ENCODE measurements around the gene HIBCH.
"Not testable (repeated sequence)": the region's sequence is repeated elsewhere in the genome, so short reads cannot be mapped to it uniquely, and the experiment has no call there.

The HIBCH gene

DNA sequence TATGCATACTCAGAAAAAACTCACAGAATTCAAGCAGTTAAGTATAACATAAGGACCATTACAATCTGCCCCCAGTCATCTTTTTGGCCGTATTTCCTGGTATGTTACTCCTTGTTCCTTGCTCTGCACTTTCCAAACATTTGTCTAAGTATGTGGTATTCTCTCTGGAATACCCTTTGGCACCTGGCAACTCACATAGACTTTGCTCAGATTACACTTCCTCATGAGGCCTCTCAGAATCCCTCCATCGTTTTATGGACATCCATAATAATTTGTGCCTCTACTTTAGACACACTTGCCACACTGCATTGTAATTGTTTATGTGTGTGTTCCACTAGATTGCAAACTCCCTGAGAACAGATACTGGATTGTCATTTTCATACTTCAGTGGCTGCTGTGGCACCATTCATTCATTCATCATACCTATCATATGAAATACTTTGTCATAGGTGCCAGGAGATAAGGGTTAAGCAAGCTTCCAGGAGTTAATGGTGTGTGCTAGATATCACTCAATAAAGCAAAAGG is 84.0 kb downstream of the HIBCH start:
- no peak for DNase-seq (ENCODE audit: low spot score)

DNA sequence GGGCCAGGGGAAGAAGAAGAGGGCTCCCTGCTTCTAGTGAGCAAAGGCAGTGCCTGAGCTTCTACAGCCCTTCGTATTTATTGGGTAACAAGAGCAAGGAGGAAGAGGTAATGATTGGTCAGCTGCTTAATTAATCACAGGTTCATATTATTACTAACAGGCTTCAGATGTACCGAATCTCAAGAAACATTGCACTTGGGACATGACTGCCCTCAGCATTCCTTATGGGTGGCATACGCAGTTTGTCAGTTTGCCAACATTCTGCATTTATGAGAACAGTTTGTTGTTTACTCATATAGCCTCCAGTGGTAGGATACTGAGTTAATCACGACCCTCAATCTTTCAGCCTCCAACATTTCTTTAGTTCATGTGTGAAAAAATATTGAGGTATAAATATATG is 84.5 kb downstream of the HIBCH start:
- no peak for DNase-seq (ENCODE audit: low spot score)

DNA sequence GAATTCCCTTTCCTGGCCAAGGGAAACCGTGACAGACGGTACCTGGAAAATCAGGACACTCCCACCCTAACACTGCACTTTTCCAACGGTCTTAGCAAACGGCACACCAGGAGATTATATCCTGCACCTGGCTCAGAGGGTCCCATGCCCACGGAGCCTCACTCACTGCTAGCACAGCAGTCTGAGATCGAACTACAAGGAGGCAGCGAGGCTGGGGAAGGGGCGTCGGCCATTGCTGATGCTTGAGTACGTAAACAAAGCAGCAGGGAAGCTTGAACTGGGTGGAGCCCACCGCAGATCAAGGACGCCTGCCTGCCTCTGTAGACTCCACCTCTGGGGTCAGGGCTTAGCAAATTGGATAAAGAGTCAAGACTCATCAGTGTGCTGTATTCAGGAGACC is 95.6 kb downstream of the HIBCH start:
- not testable (repeated sequence) for DNase-seq (ENCODE audit: low spot score)

DNA sequence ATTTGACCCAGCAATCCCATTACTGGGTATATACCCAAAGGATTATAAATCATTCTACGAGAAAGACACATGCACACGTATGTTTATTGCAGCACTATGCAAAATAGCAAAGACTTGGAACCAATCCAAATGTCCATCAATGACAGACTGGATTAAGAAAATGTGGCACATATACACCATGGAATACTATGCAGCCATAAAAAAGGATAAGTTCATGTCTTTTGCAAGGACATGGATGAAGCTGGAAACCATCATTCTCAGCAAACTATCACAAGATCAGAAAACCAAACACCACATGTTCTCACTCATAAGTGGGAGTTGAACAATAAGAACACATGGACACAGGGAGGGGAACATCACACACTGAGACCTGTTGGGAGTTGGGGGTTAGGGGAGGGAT is 96.9 kb downstream of the HIBCH start:
- DNase-seq (ENCODE audit: low spot score), result not testable (repeated sequence)

DNA sequence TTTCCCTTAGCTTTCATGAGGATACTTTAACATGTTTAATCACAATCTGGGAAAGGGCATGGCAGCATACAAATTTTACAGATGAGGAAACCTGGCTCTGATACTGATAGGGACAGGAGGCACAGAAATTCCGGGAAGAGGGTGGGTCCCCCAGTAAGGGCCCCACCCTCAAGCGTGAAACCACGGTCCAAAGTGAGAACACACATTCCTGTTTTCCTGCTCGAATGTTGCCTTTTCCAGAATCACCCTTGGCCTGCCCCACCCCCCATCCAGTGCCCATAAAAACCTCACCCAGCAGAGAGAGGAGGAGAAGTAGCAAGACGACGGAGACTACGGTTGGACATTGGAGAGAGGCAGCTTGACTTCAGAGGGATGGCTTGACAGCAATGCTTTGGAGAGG is 98.2 kb downstream of the HIBCH start:
- DNase-seq (ENCODE audit: low spot score), result no peak

DNA sequence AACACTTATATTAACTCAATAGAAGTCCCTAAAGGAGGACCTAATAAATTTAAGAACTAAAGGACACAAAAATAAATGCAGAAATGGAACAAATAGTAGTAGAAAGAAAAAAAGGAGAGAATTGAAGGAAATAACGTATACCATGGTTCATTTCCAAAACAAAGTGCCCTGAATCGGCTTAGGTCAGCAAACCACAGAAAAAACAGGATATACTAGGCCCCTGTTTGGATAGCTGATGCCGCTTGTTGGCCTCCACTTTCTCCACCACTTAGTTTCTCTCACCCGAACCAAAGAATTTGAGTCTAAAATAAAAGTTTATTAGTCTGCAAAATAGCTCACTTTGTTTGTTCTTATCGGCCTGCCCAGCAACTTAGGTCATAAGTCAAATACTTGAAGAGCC is 100.4 kb downstream of the HIBCH start:
- DNase-seq (ENCODE audit: low spot score), result no peak

DNA sequence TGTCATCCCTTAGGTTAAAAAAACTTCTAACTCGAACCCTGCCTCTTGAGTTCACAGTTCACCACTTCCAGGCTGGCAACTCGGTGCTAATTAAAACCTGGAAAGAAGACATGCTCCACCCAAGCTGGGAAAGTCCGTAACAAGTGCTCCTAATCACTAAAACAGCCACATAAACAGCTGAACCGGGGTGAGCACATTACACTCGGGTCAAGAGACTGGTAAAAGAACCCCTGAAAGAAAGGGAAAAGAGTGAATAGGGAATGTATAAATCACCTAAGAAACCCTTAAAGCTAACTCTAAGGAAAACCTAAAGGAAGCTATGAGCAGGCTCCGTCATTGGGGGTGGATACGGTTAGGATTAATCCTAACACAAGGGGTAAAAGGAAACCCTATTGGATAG is 102.0 kb downstream of the HIBCH start:
- no peak for DNase-seq (ENCODE audit: low spot score)

DNA sequence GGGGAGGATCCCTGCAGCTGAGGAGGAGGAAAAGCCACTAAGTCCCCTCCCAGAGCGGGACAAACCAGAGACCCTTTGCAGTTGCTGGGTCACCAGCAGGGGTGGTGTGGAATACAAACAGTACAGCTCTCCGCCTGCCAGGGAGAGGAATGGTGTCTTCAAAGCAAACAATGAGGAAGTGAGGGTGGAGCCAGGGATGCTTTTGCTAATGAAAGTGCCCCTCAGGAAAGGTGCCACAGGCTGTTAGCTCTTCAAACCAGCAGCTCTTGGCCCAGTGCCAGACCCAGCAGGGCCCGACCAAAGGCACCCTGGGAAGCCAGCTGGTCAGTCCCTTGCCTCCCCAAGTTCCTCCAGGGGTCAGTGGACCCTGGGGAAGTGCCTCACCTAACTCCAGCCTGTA is 102.8 kb downstream of the HIBCH start:
- DNase-seq (ENCODE audit: low spot score), result peak; percentile 59

DNA sequence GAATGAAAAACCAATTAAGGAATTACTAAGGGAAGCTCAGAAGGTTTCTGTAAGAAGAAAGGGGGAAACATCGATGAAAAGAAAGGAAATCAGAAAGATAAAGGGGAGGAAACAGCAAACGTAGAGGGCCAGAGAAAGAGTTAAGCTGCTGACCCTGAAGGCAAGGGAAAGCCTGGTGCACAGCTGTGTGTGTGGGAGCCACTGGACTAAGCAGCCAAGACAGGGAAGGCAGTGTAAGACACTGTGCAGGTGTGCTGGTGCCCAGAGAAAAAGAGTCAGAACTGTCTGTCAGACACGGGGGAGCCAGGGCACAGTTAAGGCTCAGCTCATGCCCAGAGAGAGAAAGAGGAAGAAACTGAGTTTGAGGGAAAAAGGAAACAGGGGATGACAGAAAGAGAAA is 104.0 kb downstream of the HIBCH start:
- no peak for DNase-seq (ENCODE audit: low spot score)

DNA sequence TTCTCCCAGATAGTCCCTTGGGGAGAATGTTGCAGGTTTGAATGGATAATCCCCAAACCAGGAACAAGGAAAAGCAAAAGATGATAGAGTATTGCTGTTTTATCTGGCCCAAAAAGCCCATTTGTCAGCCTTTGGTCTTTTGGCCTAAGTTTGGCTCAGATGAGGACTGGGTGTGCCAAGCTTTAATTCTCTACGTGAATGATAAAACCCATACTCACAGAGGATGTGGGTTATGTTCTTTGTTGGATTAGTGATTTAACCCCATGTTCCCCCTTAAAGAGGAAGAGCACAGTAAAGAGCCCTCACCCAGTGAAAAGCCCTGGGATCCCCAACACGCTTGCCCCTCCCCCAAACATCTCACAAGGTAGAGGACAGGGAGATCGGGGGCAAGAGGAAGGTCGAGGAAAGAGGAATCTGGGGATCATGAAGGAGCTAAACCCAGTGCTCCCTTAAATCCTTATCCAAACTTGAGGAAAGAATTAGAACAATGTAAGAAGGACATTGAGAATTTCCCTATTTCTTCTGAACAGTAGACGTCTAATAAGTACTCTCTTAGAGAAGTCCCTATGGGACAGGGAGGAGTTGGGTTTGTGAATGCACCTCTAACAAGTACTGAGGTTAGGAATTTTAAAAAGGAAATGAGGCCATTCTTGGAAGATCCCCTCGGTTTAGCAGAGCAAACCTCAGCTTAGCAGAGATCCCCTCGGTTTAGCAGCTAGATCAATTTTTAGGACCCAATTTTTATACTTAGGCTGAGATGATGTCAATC is 105.0 kb downstream of the HIBCH start:
- no peak for DNase-seq (ENCODE audit: low spot score)

DNA sequence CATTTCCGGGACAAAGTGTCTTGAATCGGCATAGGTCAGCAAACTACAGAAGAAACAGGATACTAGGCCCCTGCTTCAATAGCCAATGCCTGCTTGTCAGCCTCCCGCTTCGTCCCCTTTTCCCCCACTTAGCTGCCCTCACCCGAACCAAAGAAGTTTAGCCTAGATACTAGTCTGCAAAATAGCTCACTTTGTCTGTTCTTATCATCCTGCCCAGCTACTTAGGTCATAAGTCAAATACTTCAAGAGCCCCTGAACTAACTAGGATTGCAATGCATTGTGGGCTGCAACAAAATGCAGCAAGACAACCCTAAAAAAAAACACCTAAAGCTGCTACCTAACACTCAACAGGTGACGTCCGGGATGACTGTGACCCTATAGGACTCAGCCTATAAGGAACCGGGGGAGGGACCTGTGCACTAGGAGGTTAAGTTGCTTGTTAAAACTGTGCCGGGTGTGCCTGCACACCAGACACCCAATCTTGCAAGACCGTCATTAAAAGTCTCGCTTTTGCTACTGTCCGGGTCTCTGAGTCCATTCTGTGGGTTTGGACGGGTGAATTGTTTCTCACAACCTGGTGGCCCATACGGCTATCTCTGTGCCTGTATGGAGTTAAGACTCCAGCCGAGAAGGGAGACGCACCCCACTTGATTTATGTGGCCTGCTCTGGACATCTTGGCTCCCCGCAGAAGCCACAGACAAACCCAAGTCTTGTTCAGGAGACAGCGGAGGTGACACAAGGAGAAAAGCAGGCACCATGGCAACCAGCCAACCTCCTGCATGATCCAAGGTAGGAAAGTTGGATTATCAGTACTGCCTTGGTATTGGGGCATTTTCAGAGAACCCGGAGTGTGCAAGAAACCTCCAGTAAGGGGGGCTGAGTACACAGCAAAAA is 105.9 kb downstream of the HIBCH start:
- no peak for DNase-seq (ENCODE audit: low spot score)

DNA sequence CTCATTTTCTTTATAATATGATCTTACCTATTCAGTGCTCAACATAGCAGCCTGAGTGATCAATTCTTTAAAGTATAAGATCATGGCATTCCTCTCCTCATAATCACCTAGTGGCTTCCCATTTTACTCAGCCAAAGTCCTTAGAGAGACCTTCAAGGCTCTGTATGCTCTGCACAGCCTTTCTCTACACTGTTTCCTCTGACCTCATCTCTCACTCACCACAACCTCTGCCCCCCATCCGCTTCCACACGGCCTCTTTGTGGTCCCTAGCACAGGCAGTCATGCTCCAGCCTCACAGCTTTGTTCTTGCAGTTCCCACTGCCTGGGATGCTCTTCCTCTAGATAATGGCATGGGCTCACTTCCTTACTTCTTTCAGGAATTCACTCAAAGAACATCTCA is 109.2 kb downstream of the HIBCH start:
- no peak for DNase-seq (ENCODE audit: low spot score)

DNA sequence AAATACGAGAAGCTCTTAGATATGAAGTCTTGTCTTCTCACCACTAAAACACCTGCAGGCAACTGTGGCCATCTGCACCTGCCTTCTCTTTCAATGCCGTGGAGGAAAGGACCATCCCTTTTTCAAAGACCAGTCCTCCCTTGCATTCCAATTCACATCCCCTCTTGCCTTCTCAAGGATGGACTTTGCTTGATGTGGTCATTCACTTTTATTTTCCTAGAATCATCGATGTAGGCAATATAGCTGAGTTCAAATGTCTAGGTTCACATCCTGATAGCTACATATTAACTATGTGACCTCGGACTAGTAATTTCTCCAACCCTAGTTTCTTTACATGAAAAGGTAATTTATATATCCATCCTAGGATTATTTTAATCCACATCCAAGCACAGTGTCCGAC is 110.1 kb downstream of the HIBCH start:
- DNase-seq (ENCODE audit: low spot score), result no peak

DNA sequence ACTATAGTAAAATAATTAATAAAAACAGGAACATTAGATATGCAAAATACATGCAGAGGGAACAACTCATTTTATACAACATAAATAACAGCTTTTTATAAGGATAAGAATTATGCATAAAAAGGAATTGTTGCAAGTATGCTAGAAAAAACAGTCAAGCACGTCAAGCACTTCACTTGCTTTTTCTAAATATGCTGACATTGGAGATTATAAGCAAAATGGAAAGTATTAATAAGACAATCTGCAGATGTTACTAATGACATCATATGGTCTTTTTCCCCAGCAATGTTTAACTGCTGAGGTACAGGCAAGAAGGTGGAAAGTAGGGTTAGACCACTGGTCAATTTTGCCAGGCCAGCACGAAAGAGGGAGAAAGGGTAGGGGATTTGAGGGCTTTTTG is 111.7 kb downstream of the HIBCH start:
- DNase-seq (ENCODE audit: low spot score), result no peak

DNA sequence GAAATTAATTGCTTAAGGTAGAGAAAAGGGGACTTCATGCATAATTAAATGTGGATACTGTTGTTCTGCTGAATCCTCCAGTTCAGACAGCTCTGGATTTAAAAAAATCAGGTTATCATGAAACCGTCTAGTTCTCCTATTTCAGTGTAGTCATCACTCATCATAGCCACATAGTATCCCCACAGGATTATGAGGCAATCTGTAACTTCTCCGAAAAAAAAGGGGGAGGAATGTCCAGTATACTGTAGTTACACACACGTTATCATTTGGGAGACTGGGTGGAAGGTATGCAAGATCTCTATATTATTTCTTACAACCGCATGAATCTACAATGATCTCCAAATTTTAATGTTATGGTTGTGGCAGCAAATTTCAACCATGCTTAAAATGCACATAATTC is 114.0 kb downstream of the HIBCH start:
- no peak for DNase-seq (ENCODE audit: low spot score)

DNA sequence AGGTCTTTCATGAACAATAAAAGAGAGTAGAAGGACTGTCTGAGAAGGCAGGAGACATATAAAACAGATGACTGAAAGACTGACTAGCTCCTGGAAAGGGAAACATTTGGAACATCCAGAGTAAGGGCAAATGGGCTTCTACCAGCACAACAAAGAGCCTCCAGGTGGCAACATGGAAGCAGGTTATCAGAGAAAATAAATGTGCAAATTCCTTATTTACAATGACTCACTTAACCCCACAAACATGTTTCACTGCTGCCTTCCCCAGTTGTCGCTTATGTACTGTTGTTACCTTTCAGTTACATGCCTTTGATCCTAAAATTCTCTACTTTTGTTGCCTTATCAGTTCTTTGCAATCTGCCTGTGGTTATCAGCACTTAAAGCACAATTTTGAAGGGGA is 117.0 kb downstream of the HIBCH start:
- no peak for DNase-seq (ENCODE audit: low spot score)

DNA sequence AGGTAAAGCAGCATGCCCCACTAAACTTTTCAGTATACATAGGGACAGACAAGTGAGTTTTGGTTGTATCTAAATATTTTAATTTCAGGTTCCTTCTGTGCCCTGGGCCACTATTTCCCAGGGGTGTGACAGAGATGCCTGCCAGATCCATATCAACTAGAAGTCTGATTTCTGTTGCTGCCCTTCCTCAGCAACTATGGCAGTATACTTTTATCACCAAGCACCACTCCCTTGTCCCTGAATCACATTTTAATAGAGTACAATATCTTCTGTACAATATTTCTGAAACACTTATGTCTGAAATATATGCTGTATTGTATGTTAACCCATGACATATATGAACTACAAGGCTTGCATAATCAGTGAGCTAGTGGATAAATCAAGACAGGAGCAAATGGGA is 117.6 kb downstream of the HIBCH start:
- DNase-seq (ENCODE audit: low spot score), result no peak

DNA sequence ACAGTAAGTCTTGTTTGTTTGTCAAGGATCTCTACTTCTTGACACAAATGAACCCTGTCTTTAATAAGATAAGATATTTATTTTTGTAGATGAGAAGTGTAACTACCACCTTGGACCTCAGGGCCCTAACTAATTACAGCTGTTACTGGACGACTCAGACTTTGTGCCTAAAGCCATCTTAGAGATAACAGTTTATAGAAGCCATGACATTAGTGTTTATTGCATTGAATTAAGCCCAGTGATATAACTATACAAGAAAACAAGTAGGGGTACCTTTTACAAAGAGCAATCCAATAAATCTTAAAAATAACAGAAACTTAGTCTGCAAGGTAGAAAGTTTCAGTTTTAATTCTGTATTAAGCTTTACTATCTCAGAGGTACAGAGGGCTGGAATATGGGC is 119.0 kb downstream of the HIBCH start:
- DNase-seq (ENCODE audit: low spot score), result no peak

DNA sequence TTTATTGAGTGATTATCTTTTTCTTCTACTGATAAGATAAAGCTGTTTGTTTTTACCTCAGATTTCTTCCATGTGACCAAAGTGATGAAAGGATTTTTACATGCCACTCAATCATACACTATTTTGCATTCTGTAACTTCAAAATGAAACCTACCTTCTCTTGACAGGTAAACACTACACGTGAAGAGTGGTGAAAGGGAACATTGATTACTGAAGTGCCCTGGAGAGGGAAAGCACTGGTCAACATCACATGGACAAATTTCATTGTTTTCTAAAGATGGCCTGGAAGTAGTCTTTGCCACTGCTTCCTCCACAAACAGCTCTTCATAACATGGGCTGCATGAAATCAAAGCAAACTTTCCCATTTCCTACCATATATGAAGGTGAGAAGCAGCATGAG is 120.1 kb downstream of the HIBCH start:
- DNase-seq (ENCODE audit: low spot score), result no peak

DNA sequence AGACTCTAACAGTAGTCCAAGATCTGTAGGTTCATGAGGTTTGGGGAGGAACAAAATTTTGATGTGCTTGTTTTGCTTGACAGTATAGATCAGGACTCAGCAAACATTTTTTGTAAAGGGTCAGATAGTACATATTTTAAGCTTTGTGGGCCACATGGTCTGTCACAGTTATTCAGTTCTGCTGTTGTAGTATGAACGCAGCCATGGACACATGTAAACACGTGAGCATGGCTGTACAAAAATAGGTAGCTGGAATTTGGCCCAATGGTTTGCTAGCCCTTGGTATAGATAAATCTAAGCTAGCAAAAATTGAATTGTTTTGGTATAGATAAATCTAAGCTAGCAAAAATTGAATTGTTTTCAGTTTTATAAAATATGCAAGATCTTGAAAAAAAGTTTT is 120.5 kb downstream of the HIBCH start:
- DNase-seq (ENCODE audit: low spot score), result no peak

DNA sequence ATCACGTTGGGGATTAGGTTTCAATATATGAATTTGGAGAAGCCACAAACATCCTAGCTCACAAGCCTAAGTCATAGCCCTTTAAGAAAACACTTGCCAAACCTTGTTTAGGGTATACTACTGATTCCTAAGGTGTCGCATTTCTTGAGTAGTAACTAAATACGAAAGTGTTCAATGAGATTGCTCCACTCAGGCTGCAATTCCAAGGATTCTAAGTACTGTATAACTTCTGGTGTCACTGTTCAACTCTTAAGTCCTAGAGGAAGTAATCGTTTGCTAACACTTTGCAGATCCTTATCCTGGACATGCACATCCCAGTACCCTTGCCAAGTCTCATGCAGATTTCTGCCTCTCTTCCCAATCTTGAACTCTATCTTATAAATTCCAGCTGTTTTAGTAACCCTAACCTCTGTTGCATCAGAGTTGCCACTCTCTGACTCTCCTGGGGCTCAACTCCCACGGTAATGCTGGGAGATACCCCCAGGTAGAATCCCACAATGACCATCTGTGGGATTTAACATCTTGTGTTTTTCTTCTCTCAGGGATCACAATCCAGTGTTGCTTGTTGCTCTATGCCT is 122.4 kb downstream of the HIBCH start:
- no peak for DNase-seq (ENCODE audit: low spot score)

DNA sequence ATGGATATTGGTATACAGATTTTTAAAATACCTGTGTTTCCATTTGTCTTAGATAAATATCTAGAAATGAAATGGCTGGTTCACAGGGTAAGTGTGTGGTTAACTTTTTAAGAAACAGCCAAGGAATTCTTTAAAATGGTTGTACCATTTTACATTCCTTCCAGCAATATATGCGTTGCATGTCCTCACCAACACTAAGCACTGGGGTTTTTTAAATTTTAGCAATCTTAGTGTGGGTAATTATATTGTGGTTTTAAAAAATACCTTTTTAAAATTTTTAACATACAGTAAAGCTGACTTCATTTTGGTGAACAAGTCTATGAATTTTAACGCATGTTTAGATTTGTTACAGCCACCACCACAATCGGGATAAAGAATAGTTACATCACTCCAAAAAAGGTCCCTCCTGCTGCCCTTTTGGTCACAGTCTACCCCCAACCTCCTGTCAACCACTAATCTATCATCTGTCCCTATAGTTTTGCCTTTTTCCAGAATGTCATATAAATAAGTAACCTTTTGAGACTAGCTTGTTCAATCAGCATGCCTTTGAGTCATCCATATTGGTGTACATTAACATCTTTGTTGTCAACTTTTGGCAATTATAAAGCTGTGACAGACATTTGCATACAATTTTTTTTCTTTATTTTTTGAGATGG is 129.0 kb downstream of the HIBCH start:
- DNase-seq (ENCODE audit: low spot score), result no peak
